NCI-H526 (cell line): Measurements from ENCODE around the gene NPIPB8.
"Not testable (repeated sequence)": the region's sequence is repeated elsewhere in the genome, so short reads cannot be mapped to it uniquely, and the experiment has no call there.

Experiments used
- DNase-seq, 2 experiments: peaks; one replicate each; lab custom pipeline; 2025; lab: John Stamatoyannopoulos, UW

Gene NPIPB8

DNA sequence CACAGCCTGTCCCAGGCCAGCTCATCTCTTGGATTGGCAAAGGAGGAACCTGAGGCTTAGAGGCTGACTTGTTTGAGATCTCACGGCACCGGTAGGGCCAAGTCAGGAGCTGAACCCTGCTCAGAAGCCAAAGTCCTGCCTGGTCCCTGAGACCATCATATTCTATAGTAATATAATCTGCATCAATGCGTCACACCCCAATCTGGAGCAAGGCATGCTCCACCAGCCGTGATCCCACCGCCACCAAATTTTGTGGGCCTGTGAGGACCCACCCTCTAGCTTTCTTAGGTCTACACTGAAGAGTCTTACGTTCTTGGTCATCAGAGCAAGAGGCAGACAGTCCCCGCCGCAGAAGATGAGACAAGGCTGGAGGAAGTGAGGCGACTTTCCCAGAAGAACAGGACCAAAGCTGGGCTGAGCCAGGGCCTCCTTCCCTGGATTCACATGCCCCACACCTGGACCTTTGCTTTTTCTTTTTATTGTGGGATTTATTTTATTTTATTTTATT lies 30.7 kb upstream of the NPIPB8 start:
- DNase-seq = no peak

DNA sequence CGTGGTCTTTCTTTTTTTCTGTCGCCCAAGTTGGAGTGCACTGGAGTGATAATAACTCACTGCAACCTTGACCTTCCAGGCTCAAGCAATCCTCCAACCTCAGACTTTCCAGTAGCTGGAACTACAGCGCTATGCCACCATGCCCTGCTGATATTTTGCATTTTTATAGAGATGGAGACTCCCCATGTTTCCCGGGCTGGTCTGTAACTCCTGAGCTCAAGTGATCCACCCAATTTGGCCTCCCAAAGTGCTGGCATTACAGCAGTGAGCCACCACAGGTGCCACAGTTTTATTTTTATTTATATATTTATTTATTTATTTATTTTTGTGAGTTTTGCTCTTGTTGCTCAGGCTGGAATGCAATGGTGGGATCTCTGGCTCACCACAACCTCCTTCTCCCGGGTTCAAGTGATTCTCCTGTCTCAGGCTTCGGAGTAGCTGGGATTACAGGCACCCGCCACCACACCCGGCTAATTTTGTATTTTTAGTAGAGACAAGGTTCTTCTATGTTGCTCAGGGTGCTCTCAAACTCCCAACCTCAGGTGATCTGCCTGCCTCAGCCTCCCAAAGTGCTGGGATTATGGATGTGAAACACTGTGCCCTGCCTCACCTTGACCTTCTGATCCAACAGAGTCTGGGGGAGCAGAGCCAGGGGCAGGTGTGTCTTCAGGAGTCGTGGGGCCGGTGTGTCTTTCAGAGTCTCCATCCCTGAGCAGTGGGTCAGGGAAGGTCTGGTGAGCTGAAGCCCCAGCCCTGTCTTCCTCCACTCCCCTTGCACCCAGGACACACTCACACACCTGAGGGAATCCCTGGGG lies 30.0 kb upstream of the NPIPB8 start:
- not testable (repeated sequence) for DNase-seq

DNA sequence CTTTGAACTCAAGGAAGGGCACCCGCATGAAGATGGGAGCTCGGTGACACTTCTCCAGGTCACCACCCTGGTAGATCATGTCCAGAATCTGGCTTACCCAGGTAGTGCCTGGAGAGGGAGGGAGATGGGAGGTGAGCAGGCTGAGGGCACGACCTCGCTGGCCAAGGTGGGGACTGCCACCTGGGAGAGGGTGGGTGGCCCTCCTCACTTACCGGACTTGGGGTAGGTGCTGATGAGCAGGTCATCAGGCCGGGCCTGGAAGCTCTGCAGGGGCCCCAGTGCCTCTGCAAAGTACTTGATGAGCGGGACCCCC lies 29.4 kb upstream of the NPIPB8 start:
- not testable (repeated sequence) for DNase-seq

DNA sequence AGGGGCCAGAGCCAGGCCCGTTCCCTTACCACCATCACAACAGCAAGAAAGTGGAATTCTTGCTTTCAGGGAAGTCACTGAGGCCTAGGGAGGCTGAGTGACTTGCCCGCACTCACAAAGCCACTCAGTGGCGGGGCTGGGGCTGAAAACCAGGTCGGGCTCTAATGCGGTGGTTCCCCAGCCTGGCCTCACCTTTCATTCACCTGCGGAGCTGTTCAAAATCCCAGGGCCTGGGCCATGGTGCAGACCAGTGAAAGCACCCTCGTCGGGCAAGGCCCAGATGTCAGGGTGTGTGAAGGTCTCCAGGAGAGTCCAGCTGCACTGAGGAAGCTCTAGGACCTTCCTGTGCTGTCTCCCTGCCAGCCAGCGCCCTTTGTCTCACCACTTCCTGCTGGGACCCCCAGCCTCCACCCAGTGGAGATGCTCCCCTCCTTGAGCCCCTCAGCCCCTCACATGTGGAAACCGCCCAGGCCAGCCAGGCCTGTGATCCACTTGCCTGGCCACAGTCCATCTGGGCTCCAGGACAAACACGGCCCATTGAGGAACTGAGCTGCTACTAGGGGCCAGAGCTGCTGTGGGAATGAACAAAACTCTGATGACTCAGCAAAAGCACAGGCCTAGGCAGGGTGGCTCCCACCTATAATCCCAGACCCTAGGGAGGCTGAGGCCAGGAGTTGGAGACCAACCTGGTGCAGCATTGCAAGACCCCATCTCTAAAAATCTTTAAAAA lies 28.8 kb upstream of the NPIPB8 start:
- DNase-seq = not testable (repeated sequence)

DNA sequence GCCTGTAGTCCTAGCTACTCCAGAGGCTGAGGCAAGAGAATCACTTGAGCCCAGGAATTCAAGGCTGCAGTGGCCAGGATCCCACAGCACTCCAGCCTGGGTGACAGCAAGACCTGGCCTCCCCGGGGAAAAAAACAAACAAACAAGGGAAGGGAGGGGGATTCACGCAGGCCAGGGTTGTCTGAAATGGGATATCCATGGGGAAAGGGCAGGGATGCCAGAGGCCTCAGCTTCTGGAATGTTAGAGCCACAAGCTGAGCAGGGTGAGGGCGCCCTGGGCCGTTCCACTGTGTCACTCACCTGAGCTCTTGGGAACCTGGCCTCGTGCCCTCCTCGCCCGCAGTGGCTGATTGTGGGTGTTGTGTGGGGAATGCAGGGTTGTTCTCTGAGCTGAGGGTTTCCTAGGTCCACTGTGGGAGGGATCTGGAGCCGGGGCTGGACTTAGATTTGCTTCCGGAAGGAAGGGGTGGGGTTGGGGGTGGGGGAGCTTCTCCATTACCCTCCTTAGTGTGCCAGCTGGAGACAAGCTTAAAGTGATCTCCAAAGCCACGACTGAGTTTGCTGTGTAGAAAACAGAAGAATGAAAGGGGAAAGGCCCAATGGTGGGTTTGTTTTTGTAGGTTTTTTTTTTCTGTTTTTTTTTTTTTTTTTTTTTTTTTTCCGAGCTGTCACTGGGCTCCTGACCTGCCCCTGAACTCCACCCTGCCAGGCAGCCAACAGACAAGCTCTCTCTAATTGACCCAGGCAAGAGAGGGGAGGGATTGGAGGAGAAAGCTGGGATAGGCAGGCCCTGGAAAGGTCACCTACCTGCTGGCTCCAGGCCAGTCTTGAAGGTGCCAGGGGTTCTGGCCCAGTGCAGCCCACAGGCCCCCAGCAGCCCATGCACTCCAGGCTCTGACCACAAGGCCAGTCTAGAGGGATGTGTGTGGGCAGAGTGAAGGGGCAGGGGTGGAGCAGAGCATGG lies 28.0 kb upstream of the NPIPB8 start, which contains the start of gene SULT1A1:
SULT1A1 (minus strand) TSS at position 414 of the 964 bp plus-strand sequence. CDS start 1,189 bp downstream, outside the sequence.
- DNase-seq = no peak

DNA sequence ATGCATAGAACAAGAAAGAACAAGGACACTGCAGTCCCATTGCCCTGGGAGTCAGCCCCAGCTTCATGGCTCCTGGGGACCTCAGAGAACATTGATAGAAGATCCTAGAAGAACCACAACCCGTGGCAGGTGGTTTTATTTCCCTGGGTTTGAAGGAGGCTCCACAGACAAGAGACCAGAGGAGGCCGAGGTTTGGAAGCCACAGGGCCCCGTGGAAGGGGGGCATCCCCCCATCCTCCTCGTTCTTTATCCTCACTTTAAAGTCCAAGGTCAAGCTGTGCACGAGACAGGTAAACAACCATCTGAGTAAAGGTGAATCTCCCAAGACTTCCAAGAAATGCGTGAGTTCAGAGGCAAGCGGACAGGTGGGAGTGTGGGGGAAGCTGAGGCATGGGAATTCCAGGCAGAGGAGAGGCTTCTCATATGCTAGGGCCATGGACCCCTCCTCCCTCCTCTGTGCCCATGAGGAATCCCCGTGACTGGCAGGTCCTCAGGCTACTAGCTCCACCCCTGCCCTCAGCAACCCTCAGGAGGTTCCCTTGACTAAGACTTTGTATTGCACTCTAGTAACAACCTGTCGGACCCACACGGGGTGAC lies 27.2 kb upstream of the NPIPB8 start:
- DNase-seq = no peak

DNA sequence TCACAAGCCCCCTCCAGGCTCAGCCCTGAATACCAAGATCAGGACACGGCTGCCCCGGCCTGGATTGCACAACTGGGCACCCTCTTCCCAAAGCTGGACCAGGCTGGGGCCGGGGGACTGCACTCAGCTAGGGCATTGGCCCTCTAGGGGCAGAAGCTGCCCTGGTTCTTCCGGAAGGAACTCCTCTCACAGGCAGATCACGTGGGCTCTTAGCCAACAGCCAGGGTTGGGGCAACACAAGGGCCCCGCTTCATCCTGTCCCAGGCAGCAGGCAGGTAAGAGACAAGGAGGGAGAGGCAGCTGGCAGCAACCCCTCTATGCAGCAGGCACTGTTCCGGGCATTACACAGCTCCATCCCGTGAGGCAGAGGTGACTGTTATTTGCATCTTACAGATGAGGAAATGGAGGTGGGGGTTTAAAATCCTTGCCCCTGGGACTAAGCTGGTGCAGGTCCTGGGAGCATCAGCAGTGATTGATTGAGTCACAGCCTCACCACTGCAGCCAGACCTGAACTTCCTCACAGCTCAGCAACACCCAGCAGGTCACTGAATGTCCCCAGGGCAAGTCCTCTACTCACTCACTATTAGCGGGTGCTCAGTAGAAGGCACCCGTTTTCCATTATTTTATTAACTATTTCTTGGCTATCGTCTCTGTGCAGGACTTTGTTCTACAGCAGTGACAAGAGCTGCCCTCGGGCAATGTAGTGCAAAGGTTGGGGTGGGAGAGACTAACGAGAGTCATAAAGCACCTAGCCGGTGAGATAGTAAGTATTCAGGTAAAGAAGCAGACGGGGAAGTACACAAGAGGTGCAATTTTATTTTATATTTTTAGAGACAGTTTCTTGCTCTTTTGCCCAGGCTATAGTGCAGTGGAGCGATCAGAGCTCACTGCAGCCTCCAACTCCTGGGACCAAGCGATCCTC lies 25.2 kb upstream of the NPIPB8 start:
- DNase-seq = not testable (repeated sequence)

DNA sequence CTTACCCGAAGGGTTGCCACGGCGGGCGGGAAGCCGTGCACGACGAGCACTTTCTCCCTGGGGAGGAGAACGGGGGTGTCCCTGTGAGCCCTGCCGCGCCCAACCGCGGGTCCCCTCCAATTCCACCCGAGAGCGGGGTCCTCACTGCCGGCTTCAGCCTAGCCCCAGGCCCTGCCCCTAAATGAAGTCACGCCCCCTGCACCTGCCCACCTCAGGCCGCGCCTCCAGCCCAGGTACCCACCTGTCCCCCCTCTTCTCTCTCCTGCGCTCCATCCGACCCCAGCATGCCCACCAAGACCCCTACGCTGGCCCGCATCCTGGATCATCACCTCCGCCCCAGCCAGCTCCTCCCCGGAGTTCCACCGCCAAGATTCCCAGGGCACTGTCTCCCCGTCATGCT lies 24.0 kb upstream of the NPIPB8 start:
- not testable (repeated sequence) for DNase-seq

DNA sequence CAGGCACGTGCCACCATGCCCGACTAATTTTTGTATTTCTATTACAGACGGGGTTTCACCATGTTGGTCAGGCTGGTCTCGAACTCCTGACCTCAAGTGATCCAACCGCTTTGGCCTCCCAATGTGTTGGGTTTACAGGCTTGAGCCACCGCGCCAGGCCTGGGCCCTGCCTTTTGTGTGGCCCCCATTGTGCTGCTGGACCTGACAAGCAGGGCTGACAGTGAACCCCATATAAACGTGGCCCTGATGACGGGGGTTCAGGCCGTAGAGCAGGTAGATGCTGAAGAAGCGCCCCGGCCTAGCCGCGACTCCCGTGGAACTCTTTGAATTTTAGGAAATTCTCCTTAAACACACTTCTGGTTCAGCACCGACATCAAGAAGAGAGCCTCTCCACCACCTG lies 23.3 kb upstream of the NPIPB8 start:
- not testable (repeated sequence) for DNase-seq

DNA sequence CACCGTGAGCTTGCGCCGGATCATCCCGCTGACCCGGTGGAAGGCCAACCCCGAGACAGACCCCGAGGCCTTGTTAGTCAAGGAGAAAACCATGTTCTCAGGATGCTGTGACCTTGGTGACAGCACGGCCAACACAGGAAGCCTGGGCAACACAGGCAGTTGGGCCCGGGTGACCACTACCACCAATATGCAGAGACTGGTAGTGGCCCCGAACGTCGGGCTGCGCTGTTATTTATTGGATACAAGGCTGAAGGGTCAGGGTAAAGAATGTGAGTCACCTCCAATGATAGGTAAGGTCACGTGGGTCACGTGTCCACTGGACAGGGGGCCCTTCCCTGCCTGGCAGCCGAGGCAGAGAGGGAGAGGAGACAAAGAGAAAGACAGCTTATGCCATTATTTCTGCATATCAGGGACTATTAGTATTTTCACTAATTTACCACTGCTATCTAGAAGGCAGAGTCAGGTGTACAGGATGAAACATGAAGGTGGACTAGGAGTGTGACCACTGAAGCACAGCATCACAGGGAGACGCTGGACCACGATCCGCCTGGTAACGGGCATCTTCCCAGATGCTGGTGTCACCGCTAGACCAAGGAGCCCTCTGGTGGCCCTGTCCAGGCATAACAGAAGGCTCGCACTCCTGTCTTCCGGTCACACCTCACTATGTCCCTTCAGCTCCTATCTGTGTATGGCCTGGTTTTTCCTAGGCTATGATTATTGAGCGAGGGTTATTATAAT lies 22.2 kb upstream of the NPIPB8 start:
- DNase-seq = peak in 1 of 2 experiments; percentile 47

DNA sequence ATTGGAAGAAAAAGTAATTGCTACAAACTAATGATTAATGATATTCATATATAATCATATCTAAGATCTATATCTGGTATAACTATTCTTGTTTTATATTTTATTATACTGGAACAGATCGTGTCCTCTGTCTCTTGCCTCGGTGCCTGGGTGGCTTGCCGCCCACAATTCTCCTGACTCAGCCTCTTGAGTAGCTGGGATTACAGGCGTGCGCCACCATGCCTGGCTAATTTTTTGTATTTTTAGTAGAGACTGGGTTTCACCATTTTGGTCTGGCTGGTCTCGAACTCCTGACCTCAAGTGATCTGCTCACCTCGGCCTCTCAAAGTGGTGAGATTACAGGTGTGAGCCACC lies 21.7 kb upstream of the NPIPB8 start:
- DNase-seq = not testable (repeated sequence)

DNA sequence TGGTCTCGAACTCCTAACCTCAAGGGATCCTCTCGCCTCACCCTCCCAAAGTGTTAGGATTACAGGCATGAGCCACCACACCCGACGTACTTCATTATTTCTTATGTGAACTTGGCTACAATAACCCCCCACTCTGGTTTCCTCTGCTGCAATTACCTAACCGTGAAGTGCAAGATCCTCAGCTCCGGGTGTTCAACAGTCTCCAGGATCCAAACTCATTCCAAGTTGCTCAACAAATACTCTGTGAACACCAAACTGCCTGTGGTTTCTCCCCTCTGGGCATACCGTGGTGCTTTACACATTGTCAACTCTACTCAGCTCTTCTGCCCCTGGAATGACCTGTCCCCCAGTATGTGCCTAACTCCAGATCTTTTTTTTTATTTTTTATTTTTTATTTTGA lies 21.2 kb upstream of the NPIPB8 start:
- no peak for DNase-seq

DNA sequence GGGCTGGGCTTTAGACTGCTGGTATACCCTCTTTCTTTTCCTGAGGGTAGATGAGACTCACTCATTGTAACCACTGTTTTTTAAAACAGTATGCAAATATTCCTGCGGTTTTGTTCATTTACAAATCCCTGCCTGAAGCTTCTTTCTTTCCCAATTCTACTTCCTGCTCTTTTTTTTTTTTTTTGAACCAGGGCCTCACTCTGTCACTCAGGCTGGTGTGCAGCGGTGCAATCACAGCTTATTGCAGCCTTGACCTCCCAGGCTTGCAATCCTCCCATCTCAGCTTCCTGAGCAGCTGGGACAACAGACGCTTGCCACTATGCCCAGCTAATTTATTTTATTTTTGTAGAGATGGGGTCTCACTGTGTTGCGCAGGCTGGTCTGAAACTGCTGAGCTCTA lies 20.0 kb upstream of the NPIPB8 start:
- peak; percentile 74 to 86 for DNase-seq

DNA sequence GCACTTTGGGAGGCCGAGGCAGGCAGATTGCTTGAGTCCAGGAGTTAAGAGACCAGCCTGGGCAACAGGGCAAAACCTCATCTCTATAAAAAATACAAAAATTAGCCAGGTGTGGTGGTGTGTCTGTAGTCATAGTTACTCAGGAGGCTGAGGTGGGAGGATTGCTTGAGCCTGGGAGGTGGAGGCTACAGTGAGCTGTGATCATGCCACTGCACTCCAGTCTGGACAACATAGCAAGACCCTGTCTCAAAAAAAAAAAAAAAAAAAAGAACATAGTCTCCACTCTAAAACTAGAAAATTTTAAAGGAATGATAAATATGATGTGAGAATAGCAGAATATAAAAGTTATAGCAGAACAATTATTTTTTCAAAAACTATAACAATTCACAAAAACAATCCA lies 17.5 kb upstream of the NPIPB8 start:
- not testable (repeated sequence) for DNase-seq

DNA sequence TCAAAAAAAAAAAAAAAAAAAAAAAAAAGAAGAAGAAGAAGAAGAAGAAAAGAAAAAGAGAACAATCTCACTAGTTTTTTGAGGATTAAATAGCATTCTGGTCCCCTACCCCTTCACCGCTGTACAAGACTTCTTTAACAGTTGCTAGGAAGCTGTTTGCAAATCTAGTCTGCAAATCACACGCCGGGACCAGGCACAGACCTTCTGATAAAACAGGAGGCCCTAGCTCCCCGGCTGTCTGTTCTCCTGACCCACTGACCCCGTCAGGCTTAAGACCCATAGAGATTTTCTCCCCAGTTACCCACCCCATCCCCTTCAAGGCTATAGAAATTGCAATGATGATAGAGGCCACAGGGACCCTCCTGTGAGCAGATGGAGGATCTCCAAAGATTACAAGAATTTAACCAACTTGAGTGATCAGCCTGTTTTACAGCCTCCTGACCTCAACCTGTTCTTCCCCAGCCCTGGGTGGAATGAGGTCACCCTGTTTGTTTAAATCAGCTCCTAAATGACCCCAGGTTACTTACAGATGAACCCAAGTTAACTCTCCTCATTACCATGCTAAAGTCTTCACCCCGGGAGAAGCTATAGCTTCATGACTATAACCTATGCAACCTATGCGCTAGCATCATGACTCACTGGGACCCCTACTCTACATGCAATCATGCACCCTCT lies 16.2 kb upstream of the NPIPB8 start:
- no peak for DNase-seq

DNA sequence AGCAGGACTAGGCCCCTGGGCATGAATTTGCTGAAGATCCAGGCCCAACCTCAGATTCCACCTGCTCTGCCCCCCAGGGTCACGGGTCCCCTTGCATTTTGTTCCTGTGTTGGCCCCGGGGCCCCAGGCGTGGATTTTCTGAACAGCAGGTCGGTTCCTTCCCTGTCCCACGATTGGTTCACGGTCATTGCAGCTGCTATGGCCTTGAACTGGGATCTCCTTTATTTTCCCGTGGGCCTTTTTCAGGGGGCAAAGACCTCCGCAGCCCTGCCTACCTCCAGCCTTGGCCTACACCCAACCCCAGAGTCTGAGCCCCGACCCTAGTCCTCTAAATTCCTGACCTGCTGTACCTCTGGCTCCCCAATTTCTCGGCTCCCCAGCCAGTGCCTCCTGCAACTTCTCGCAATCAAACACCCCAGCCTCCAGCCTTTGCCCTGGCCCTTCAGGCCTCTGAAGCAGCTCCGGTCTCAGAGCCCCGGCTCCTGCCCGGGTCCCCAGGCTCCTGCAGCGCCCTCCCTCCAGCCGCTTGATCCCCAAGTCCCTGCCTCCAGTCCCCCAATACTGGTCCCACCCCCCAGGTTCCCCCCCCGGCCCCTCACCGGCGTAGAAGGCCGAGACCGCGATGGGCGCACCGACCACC lies 15.2 kb upstream of the NPIPB8 start:
- DNase-seq = not testable (repeated sequence)

DNA sequence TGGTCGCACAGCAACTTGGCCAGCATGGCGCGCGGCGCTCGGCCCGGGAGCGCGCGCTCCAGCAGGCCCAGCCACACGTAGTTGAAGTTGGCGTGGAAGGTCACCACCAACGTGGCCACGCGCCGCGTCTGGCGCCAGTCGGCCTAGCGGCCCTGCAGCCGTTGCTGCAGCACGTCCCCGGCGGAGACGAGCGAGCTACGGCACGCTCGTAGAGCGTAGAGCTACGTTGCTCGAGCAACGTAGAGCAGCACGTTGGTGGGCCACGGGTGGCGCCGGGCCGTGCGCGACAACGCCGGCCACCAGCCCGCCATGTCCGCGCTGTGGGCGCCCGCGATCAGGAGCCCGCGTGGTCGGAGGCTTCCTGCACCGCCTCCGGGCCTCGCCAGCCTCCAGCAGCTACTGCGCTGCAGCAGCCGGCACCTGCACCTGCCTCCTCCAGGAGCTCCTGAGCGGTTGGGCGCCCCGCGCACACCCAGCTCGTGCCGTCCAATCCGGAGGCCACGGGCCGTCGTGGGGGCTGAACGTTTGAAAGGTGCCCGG lies 14.6 kb upstream of the NPIPB8 start:
- peak in 1 of 2 experiments; percentile 61 for DNase-seq

DNA sequence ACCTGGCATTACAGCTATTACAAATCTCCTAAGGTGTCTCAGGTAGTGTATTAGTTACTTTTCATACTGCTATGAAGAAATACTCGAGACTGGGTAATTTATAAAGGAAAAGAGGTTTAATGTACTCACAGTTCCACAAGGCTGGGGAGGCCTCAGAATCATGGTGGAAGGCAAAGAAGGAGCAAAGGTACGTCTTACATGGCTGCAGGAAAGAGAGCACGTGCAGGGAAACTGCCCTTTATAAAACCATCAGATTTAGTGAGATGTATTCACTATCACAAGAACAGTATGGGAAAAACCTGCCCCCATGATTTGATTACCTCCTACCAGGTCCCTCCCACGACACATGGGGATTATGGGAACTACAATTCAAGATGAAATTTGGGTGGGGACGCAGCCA lies 7.0 kb upstream of the NPIPB8 start:
- DNase-seq = not testable (repeated sequence)
